Ishikawa (cell line): ENCODE data around the gene SLC44A4.

Experiments used
- CEBPB ChIP-seq: IDR thresholded peaks from 2 replicates; pipeline ENCODE4 v1.6.1; 2012
- CREB1 ChIP-seq: IDR thresholded peaks from 2 replicates; pipeline ENCODE4 v1.6.1; 2012; ENCODE audit warnings: low read depth
- EGR1 ChIP-seq: IDR thresholded peaks from 2 replicates; pipeline ENCODE4 v1.6.1; 2012
- EP300 ChIP-seq: IDR thresholded peaks from 2 replicates; pipeline ENCODE4 v1.6.1; 2012; ENCODE audit warnings: borderline replicate concordance
- FOXM1 ChIP-seq: IDR thresholded peaks from 2 replicates; pipeline ENCODE4 v1.6.1; 2012; ENCODE audit warnings: low read depth, borderline replicate concordance
- NFIC ChIP-seq: IDR thresholded peaks from 2 replicates; pipeline ENCODE4 v1.6.1; 2012
- RAD21 ChIP-seq: IDR thresholded peaks from 2 replicates; pipeline ENCODE4 v1.6.1; 2012; ENCODE audit warnings: low read depth
- TAF1 ChIP-seq: IDR thresholded peaks from 2 replicates; pipeline ENCODE4 v1.6.1; 2012; ENCODE audit warnings: low read depth, mild to moderate bottlenecking
- TCF12 ChIP-seq: IDR thresholded peaks from 2 replicates; pipeline ENCODE4 v1.6.1; 2012; ENCODE audit warnings: low read depth
- TEAD4 ChIP-seq: IDR thresholded peaks from 2 replicates; pipeline ENCODE4 v1.6.1; 2012
- YY1 ChIP-seq: IDR thresholded peaks from 2 replicates; pipeline ENCODE4 v1.6.1; 2012; ENCODE audit warnings: low read depth
- ZBTB7A ChIP-seq: IDR thresholded peaks from 2 replicates; pipeline ENCODE4 v1.6.1; 2012; ENCODE audit warnings: low read depth
- TF ChIP-seq, protein P1 (sequence below): IDR thresholded peaks from 2 replicates; pipeline ENCODE4 v1.6.1; 2012
- TF ChIP-seq, protein P2 (sequence below): IDR thresholded peaks from 2 replicates; pipeline ENCODE4 v1.6.1; 2012
- TF ChIP-seq, protein P3 (sequence below): IDR thresholded peaks from 2 replicates; pipeline ENCODE4 v1.6.1; 2012; ENCODE audit warnings: low read depth, mild to moderate bottlenecking

The SLC44A4 gene

DNA sequence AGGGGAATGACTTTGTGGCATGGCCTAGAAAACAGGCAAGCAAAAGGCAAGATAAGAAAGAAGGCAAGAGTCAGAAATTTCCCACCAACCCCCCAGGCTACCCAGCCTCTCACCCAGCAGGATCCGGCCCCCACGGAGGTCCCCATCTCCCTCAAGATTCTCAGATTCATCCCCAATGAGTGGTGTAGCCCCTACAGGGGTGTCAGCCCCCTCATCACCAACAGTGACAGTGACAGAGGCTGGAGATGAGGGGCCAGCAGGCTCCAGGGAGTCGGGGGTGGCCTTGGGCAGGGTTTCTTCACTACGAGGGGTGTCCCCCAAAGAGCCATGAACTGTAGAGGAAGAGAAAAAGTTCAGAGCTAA is 17.7 kb upstream of the SLC44A4 start:
- no peak for TF ChIP-seq RAD21
- TF ChIP-seq CREB1, result no peak
- TF ChIP-seq EP300, result no peak

DNA sequence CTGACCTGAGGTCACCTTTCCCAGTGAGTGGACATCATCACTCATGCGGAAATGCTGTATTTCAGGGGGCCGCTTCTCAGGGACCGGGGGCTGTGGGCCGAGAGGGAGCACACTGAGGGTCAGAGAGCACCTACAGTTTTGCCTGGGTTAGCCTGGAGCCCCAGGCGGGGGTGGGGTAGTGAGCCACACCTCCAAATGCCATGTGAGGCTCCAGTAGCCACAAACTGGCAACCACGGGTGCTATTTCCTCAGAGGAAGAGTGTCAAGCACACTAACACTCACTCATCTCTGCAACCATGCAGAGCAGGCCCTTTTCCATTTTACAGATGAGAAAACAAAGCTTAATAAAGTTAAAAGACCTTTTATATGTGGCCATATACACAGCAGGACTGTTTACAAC is 14.0 kb upstream of the SLC44A4 start:
- TF ChIP-seq, protein P1, sequence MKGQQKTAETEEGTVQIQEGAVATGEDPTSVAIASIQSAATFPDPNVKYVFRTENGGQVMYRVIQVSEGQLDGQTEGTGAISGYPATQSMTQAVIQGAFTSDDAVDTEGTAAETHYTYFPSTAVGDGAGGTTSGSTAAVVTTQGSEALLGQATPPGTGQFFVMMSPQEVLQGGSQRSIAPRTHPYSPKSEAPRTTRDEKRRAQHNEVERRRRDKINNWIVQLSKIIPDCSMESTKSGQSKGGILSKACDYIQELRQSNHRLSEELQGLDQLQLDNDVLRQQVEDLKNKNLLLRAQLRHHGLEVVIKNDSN, result no peak
- TF ChIP-seq TEAD4 (no peak), ZBTB7A (no peak), EGR1 (no peak), TCF12 (no peak), TAF1 (no peak), CEBPB (no peak), CREB1 (no peak), FOXM1 (no peak), EP300 (no peak), RAD21 (no peak), NFIC (no peak), YY1 (no peak)
- TF ChIP-seq, protein P2, sequence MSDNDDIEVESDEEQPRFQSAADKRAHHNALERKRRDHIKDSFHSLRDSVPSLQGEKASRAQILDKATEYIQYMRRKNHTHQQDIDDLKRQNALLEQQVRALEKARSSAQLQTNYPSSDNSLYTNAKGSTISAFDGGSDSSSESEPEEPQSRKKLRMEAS, result no peak
- TF ChIP-seq, protein P3, sequence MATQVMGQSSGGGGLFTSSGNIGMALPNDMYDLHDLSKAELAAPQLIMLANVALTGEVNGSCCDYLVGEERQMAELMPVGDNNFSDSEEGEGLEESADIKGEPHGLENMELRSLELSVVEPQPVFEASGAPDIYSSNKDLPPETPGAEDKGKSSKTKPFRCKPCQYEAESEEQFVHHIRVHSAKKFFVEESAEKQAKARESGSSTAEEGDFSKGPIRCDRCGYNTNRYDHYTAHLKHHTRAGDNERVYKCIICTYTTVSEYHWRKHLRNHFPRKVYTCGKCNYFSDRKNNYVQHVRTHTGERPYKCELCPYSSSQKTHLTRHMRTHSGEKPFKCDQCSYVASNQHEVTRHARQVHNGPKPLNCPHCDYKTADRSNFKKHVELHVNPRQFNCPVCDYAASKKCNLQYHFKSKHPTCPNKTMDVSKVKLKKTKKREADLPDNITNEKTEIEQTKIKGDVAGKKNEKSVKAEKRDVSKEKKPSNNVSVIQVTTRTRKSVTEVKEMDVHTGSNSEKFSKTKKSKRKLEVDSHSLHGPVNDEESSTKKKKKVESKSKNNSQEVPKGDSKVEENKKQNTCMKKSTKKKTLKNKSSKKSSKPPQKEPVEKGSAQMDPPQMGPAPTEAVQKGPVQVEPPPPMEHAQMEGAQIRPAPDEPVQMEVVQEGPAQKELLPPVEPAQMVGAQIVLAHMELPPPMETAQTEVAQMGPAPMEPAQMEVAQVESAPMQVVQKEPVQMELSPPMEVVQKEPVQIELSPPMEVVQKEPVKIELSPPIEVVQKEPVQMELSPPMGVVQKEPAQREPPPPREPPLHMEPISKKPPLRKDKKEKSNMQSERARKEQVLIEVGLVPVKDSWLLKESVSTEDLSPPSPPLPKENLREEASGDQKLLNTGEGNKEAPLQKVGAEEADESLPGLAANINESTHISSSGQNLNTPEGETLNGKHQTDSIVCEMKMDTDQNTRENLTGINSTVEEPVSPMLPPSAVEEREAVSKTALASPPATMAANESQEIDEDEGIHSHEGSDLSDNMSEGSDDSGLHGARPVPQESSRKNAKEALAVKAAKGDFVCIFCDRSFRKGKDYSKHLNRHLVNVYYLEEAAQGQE, result no peak

DNA sequence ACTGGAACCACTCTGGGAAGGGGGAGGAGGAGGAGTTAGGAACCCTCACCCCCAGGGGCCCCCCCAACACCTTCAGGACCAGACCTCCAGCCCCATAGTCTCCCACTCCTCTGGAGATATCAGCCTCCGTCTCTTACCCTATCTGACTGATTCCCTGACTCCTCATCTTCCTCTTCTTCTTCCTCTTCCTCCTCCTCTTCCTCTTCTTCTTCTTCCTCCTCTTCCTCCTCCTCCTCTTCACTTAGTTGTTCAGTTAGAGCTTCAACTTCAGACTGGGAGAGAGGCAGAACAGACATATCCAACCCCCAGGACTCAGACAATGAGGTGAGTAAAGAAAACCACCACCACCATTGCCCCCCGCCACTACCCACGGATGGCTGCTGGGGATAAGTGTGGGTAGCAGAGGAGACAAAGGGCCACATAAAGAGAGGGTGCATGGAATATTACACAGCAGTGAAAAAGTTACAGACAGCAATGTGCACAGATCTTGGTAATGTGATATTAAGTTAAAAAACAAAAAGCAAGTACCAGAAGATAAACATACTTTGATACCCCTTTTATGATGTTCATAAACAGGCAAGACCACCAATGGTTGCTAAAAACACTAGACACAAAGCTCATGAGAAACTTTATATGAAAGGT is 10.7 kb upstream of the SLC44A4 start:
- no peak for TF ChIP-seq TEAD4
- no peak for TF ChIP-seq TCF12
- TF ChIP-seq, protein P1, result no peak
- TF ChIP-seq, protein P3, result no peak
- TF ChIP-seq CREB1, result no peak
- TF ChIP-seq CEBPB, result no peak
- no peak for TF ChIP-seq ZBTB7A
- no peak for TF ChIP-seq NFIC
- TF ChIP-seq FOXM1, result no peak
- TF ChIP-seq EP300, result no peak
- no peak for TF ChIP-seq YY1
- no peak for TF ChIP-seq RAD21
- TF ChIP-seq EGR1, result no peak
- TF ChIP-seq, protein P2, result no peak
- TF ChIP-seq TAF1, result no peak

DNA sequence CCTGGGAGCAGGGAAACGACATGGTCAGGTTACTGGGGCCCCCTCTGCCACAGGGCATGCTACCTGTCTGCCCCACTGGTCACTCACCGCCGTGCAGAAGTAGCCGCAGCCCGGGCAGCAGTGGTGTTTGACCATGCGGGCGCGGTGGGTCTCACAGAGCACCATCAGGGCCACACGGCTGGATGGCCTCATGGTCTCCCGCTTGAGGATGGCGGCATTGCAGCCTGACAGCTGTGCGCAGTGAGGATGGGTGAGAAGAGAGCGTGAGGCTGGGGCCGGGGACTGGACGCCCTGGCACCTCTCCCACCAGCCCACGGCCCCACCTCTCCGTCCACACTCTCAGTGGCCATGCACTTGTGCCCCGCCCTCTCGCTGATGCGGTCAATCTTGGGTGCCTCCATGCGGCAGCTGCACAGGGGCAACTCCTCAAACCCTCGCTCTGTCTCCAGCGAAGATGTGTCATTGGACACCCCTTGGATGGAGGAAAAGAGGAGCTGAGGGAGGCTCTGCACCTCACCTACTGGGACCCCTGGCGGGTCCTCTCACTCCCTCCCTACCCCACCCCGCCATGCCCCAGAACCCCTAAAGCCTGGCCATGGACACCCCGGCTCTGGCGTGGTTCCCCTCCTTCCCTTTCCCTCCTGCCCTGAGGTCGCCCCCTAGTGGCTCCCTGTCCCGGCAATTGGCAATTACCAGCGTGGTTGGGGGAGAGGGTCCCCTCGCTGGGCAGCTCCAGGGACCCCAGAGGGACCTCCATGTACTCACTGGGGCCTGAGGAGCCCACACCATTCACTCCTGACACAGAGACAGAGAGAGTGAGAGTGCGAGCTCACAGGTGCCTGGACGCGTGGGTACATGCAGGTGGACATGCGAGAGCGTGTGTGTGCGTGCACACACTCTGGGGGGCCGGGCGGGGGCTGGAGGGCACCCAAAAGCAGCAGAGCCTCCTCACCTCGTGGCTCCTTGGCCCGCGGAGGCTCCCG is 9.8 kb upstream of the SLC44A4 start:
- TF ChIP-seq ZBTB7A (peak; percentile 84), EP300 (no peak), RAD21 (peak; percentile 51), YY1 (no peak), FOXM1 (no peak)

DNA sequence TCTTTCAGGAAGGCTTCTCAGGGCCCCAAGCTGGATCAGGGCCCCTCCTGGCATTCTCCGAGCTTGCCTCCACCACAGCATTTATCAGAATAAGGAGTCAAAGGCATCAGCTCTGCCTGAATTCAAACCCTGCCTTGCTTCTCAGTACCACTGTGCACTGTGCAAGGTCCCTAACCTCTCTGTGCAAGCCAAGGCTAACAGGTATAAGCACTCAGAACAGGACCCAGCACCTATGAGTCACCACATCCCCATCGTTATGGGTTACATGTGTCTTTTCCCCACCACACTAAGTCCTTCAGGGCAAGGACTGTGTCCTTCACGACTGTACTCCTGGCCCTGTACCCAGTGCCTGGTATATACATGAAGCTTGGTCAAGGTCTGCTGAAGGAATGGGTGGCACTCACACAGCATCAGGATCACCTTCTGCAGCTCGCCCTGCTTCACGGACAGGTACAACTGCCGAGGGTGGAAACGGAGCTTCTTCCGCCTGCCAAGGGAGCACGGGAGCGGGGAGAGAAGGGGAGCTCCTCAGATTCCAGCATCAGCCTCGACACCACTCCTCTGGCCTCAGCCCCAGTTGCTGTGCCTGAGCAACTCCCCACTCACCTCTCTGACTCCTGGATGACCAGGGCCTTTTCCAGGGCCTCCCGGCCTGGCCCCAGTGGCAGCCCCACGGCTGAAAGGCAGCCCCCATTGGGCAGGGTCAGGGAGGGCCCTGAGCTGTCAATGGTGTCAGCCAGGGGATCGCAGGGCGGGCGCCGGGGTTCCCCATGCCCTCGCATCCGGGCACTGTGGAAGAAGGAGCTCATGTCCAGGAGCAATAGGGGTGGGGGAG is 8.6 kb upstream of the SLC44A4 start:
- no peak for TF ChIP-seq TCF12
- TF ChIP-seq YY1, result no peak
- TF ChIP-seq EP300, result no peak
- TF ChIP-seq, protein P3, result no peak
- TF ChIP-seq RAD21, result no peak
